OCI-LY1 (cell line): ENCODE results near the gene TSKS.

Experiments
- H2AFZ ChIP-seq: fragments of 200-600 bp; sonication (generic), shearing (Covaris generic); 2 replicates; pipeline ENCODE4 v1.6.0; 2014; ENCODE audit warnings: antibody characterized with exemption, mild to moderate bottlenecking, low read length
- H3F3A ChIP-seq: fragments of 200-600 bp; sonication (generic), shearing (Covaris generic); 2 replicates; pipeline ENCODE4 v1.6.0; 2014; ENCODE audit warnings: mild to moderate bottlenecking, antibody characterized with exemption, low read length, moderate library complexity; ENCODE audit not compliant: insufficient read depth
- H3K27ac ChIP-seq: fragments of 200-600 bp; sonication (generic); 2 replicates; pipeline ENCODE4 v1.5.1; 2014; ENCODE audit warnings: low read length, mixed run types, mild to moderate bottlenecking, low read depth; ENCODE audit not compliant: poor library complexity, severe bottlenecking
- H3K27me3 ChIP-seq: fragments of 200-600 bp; sonication (generic); 2 replicates; pipeline ENCODE4 v1.6.0; 2014; ENCODE audit warnings: antibody characterized with exemption, mild to moderate bottlenecking, low read length, moderate library complexity; ENCODE audit not compliant: insufficient read depth
- H3K36me3 ChIP-seq: fragments of 200-600 bp; sonication (generic); 2 replicates; pipeline ENCODE4 v1.6.1; 2014; ENCODE audit warnings: mild to moderate bottlenecking, antibody characterized with exemption, low read length, moderate library complexity, mixed read lengths; ENCODE audit not compliant: insufficient read depth
- H3K4me1 ChIP-seq: fragments of 200-600 bp; sonication (generic); 2 replicates; pipeline ENCODE4 v1.5.1; 2014; ENCODE audit warnings: mild to moderate bottlenecking, low read length, moderate library complexity; ENCODE audit not compliant: insufficient read depth, severe bottlenecking
- H3K4me2 ChIP-seq: fragments of 200-600 bp; sonication (generic), shearing (Covaris generic); 2 replicates; pipeline ENCODE4 v1.6.1; 2014; ENCODE audit warnings: low read length
- H3K4me3 ChIP-seq: fragments of 200-600 bp; sonication (generic); 2 replicates; pipeline ENCODE4 v1.5.1; 2014; ENCODE audit warnings: low read length, low read depth, mild to moderate bottlenecking, mixed read lengths; ENCODE audit not compliant: poor library complexity, severe bottlenecking
- H3K79me2 ChIP-seq: fragments of 200-600 bp; shearing (Covaris generic); 2 replicates; pipeline ENCODE4 v1.6.1; 2016; ENCODE audit warnings: mixed run types, low read length, mixed read lengths; ENCODE audit not compliant: insufficient read depth
- H3K9ac ChIP-seq: fragments of 200-600 bp; sonication (generic), shearing (Covaris generic); 2 replicates; pipeline ENCODE4 v1.6.1; 2014; ENCODE audit warnings: mild to moderate bottlenecking, low read length, mixed read lengths
- H3K9me2 ChIP-seq: fragments of 200-600 bp; sonication (generic), shearing (Covaris generic); 2 replicates; pipeline ENCODE4 v1.6.1; 2014; ENCODE audit warnings: low read depth, mild to moderate bottlenecking, low read length, mixed read lengths
- H3K9me3 ChIP-seq: fragments of 200-600 bp; shearing (Covaris generic); 2 replicates; pipeline ENCODE4 v1.6.1; 2014; ENCODE audit warnings: low read length, mixed read lengths
- H4K20me1 ChIP-seq: fragments of 200-600 bp; sonication (generic), shearing (Covaris generic); 2 replicates; pipeline ENCODE4 v1.6.0; 2016; ENCODE audit warnings: mild to moderate bottlenecking, low read length; ENCODE audit not compliant: insufficient read depth
- EZH2 ChIP-seq: fragments of 200-600 bp; sonication (generic), shearing (Covaris generic); IDR thresholded peaks from 2 replicates; pipeline ENCODE4 v1.8.0; 2017; ENCODE audit warnings: borderline replicate concordance, mixed run types, mild to moderate bottlenecking, antibody characterized with exemption, low read length, moderate library complexity, mixed read lengths
- TF ChIP-seq, protein P1 (sequence below): fragments of 200-600 bp; sonication (generic), shearing (Covaris generic); IDR thresholded peaks from 2 replicates; pipeline ENCODE4 v1.5.1; 2017; ENCODE audit warnings: mild to moderate bottlenecking, antibody characterized with exemption, low read length, moderate library complexity, mixed read lengths

Gene TSKS

DNA sequence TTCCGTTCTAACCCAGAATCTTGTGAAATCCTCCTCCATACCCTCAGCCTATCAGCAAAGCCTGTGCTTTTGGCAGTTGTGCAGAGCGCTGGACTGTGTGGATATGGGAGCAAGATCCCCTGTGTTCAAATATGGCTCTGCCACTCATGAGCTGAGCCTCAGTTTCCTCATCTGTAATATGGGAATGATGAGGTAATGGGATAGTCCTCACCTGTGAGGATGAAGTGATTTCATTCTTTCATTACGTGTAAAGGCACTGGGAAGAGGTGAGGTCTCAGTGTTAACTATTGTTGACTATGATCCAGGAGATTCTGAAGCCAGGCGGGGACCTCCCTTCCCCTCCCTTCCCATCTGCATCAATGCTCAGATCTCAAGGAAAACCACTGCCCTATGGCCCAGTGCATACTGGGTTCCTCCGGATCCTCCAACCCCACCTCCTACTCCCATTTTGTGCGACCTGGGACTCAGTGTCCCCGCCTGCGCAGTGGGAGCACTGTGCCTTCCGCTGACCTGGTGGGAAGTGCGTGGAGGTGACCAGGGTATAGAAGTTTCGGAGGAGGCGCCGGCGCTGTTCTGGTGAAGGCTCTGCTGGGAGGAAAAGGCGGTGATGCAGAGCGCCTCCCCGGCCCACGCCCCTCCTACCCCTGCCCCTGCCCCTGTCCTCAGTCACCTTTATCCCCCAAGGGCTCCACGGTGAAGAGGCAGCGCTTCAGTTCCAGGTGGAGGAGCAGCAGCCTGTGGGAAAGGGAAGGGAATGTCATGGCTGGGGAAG lies 45.0 kb upstream of the TSKS start:
- Histone ChIP-seq H3K36me3 (peaks cover 41% of the 10 kb centered on the region), H3K79me2 (no peaks in the 10 kb centered on the region), H3K4me2 (peak overlapping the region; percentile 77), H3K27me3 (no peaks in the 10 kb centered on the region), H3K9me2 (no peaks in the 10 kb centered on the region), H2AFZ (no peak overlapping the region), H3F3A (no peaks in the 10 kb centered on the region), H3K4me3 (peak overlapping the region; percentile 59), H3K27ac (peak overlapping the region; percentile 58), H3K9me3 (no peaks in the 10 kb centered on the region), H4K20me1 (no peaks in the 10 kb centered on the region), H3K9ac (no peak overlapping the region; the same call in 1 of the 2 replicates), H3K4me1 (peaks cover 36% of the 10 kb centered on the region)
- TF ChIP-seq, protein P1, sequence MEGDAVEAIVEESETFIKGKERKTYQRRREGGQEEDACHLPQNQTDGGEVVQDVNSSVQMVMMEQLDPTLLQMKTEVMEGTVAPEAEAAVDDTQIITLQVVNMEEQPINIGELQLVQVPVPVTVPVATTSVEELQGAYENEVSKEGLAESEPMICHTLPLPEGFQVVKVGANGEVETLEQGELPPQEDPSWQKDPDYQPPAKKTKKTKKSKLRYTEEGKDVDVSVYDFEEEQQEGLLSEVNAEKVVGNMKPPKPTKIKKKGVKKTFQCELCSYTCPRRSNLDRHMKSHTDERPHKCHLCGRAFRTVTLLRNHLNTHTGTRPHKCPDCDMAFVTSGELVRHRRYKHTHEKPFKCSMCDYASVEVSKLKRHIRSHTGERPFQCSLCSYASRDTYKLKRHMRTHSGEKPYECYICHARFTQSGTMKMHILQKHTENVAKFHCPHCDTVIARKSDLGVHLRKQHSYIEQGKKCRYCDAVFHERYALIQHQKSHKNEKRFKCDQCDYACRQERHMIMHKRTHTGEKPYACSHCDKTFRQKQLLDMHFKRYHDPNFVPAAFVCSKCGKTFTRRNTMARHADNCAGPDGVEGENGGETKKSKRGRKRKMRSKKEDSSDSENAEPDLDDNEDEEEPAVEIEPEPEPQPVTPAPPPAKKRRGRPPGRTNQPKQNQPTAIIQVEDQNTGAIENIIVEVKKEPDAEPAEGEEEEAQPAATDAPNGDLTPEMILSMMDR, result no peak
- no peak for TF ChIP-seq EZH2

- TF ChIP-seq, protein P1, result no peak
- no peak for TF ChIP-seq EZH2
- peak overlapping the region; percentile 58 for H3K27ac ChIP-seq
- no peak overlapping the region for H3K9ac ChIP-seq
These were observed 44.2 kb upstream of the TSKS start for GRCh38 chr19:49807058-49807903.

GRCh38 chr19:49806620-49806959 lies 43.5 kb upstream of the TSKS start:
- no peaks in the 10 kb centered on the region for H4K20me1 ChIP-seq
- H3K4me1 ChIP-seq, result peaks cover 27% of the 10 kb centered on the region
- H2AFZ ChIP-seq, result no peak overlapping the region
- TF ChIP-seq EZH2, result no peak
- TF ChIP-seq, protein P1, result no peak
- no peak overlapping the region for H3K4me2 ChIP-seq
- H3K4me3 ChIP-seq, result no peak overlapping the region
- H3K9me2 ChIP-seq, result no peaks in the 10 kb centered on the region
- no peaks in the 10 kb centered on the region for H3K79me2 ChIP-seq
- no peaks in the 10 kb centered on the region for H3K9me3 ChIP-seq
- H3K27me3 ChIP-seq, result no peaks in the 10 kb centered on the region
- H3K27ac ChIP-seq, result no peak overlapping the region
- H3K36me3 ChIP-seq, result peaks cover 54% of the 10 kb centered on the region
- H3F3A ChIP-seq, result no peaks in the 10 kb centered on the region
- H3K9ac ChIP-seq, result no peak overlapping the region

More at GRCh38 chr19:49807058-49807903, 44.2 kb upstream of the TSKS start:
- Histone ChIP-seq H3K4me2 (no peak overlapping the region), H3K9me2 (no peaks in the 10 kb centered on the region), H3K36me3 (peaks cover 49% of the 10 kb centered on the region), H3K27me3 (no peaks in the 10 kb centered on the region), H3F3A (no peaks in the 10 kb centered on the region), H3K4me3 (no peak overlapping the region), H4K20me1 (no peaks in the 10 kb centered on the region), H3K9me3 (no peaks in the 10 kb centered on the region), H3K4me1 (peaks cover 31% of the 10 kb centered on the region), H3K79me2 (no peaks in the 10 kb centered on the region), H2AFZ (no peak overlapping the region)
